ENCODE data around the gene ACVR1C. TPM values are rescaled to one million over a fixed set of nuclear protein-coding genes. Genes with fewer than 3 reads are reported as not detected.

ACVR1C gene
- total RNA-seq, 6 experiments from 2014 or later: 0.37 to 3.9 (median 1.9) TPM

DNA sequence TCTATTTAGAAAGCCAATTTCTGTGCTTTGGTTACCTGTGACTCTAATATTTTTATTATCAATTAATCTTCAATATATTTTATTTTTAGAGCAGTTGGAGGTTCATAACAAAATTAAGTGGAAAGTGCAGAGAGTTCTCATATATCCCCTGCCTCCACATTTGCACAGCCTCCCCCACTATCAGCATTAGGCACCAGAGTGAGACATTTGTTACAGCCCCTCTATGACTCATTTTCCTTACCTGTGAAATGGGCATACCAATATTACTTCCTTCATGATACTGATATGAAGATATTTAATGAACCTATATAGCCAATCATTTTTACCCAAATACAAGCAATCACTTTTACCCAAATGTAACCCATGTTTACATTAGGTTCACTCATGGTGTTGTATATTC lies 150.7 kb downstream of the ACVR1C start:
- ATAC-seq: no peak
- Histone ChIP-seq H3K27ac (no peak overlapping the region), H3K9me3 (no peaks in the 10 kb centered on the region), H3K27me3 (no peaks in the 10 kb centered on the region), H3K36me3 (no peaks in the 10 kb centered on the region), H3K4me3 (no peak overlapping the region), H3K4me1 (peaks cover 0 to 11% (median 5%) of the 10 kb centered on the region in 4 donors)
- intact Hi-C loops (cut with DNase I): no loop called here
- TF ChIP-seq, protein P1, sequence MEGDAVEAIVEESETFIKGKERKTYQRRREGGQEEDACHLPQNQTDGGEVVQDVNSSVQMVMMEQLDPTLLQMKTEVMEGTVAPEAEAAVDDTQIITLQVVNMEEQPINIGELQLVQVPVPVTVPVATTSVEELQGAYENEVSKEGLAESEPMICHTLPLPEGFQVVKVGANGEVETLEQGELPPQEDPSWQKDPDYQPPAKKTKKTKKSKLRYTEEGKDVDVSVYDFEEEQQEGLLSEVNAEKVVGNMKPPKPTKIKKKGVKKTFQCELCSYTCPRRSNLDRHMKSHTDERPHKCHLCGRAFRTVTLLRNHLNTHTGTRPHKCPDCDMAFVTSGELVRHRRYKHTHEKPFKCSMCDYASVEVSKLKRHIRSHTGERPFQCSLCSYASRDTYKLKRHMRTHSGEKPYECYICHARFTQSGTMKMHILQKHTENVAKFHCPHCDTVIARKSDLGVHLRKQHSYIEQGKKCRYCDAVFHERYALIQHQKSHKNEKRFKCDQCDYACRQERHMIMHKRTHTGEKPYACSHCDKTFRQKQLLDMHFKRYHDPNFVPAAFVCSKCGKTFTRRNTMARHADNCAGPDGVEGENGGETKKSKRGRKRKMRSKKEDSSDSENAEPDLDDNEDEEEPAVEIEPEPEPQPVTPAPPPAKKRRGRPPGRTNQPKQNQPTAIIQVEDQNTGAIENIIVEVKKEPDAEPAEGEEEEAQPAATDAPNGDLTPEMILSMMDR (IDR thresholded peaks at IDR 0.05): no peak
- no peak for TF ChIP-seq POLR2A (IDR thresholded peaks at IDR 0.05)
- no peak for DNase-seq

DNA sequence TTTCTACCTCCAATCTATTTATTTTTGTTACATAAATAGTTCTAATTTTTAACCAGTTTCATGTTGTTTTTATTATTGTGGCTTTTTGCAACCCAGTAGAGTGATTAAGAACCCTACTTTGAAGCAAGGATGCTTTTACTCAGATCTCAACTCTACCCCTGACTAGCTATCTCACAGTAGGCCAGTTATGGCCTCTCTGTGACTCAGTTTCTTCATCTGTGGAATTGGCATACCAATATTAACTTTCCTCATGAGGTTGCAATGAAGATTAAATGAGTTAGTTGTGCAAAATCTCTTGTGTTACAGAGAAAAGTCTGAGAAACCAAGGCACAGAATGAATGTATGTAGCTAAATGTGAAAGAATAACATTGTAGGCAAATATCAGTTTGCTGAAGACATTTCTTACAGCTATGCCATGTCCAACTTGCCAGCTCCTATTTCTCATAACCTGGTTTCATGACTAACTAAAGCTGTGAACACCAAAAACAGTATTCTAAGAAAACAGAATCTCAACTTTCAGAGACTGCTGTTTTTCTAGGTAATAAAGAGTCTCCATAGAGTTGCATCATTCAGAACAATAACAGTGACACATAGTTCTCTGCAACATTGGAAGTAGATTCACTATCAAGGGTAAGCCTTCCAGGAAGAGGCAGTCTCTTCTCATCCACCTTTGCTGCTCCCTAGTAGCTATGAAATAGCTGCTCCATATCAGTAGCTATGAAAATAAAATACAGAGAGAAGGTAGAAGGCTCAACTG lies 151.5 kb downstream of the ACVR1C start:
- ATAC-seq (no peak), DNase-seq (no peak)
- Histone ChIP-seq H3K4me1 (peaks cover 0 to 11% (median 5%) of the 10 kb centered on the region in 4 donors), H3K4me3 (no peak overlapping the region), H3K9me3 (no peaks in the 10 kb centered on the region), H3K27ac (no peak overlapping the region), H3K36me3 (no peaks in the 10 kb centered on the region), H3K27me3 (no peaks in the 10 kb centered on the region)
- no peak for TF ChIP-seq POLR2A (IDR thresholded peaks at IDR 0.05)
- TF ChIP-seq, protein P1 (IDR thresholded peaks at IDR 0.05): no peak
- intact Hi-C loops (cut with DNase I): no loop called here

Other genes with a start within 250 kb of the ACVR1C start
- 1 to 10 TPM; 1.1 to 6.0 (median 2.9) TPM for gene CYTIP, start 184.8 kb downstream of the ACVR1C start, total RNA-seq
- 10 to 100 TPM; 10.9 to 25.1 (median 14.6) TPM for gene ACVR1, start 247.5 kb upstream of the ACVR1C start, total RNA-seq

Data from right lobe of liver (tissue), 6 donors.